SK-N-SH (cell line): ENCODE data around the gene IRF9. TPM values are rescaled to one million over a fixed set of nuclear protein-coding genes. Genes with fewer than 3 reads are reported as not detected.

Source experiments
- CTCF ChIA-PET: fragments of 300-600, 350-600 bp; formaldehyde crosslinking; extraction: SDS; loops from one replicate; lab custom pipeline; 2021; lab: Yijun Ruan, JAX
- POLR2A ChIA-PET: fragments of 350-600 bp; sonication (Branson Sonifier 250); formaldehyde crosslinking; extraction: SDS; loops from one replicate; lab custom pipeline; 2020; ENCODE audit warnings: antibody characterized with exemption, inconsistent platforms; lab: Yijun Ruan, JAX
- DNase-seq: peaks from one replicate; pipeline ENCODE4 v3.0.0; 2012
- H2AFZ ChIP-seq: fragments of 200-600 bp; sonication (generic); 2 replicates; pipeline ENCODE4 v1.8.1; 2016; ENCODE audit warnings: antibody characterized with exemption, mild to moderate bottlenecking, low read depth
- H3F3A ChIP-seq: fragments of 200-600 bp; sonication (generic); replicated peaks from 2 replicates; pipeline ENCODE3; 2016; ENCODE audit warnings: antibody characterized with exemption, mild to moderate bottlenecking; ENCODE audit not compliant: insufficient read depth
- H3K27ac ChIP-seq, 2 experiments: fragments of 200-500 bp in 1 of 2; fragments of 200-600 bp in 1 of 2; sonication (Bioruptor generic) in 1 of 2; sonication (generic), shearing (Covaris generic) in 1 of 2; 2 replicates each; pipeline versions ENCODE4 v1.5.1 to v1.6.1; 2014 to 2016; ENCODE audit warnings: low read depth in 2 of 2, inconsistent platforms in 1 of 2, low read length in 1 of 2, mild to moderate bottlenecking in 1 of 2, mixed read lengths in 1 of 2
- H3K27me3 ChIP-seq: fragments of 200-600 bp; sonication (generic), shearing (Covaris generic); 2 replicates; pipeline ENCODE4 v1.6.1; 2016; ENCODE audit warnings: mixed run types; ENCODE audit not compliant: insufficient read depth
- H3K36me3 ChIP-seq, 2 experiments: fragments of 200-500 bp in 1 of 2; fragments of 200-600 bp in 1 of 2; sonication (Bioruptor generic) in 1 of 2; sonication (generic) in 1 of 2; replicated peaks in 1 of 2; 2 replicates each; pipeline versions ENCODE3 to v1.5.1; 2014 to 2016; ENCODE audit warnings: low read length in 1 of 2, mild to moderate bottlenecking in 1 of 2; ENCODE audit not compliant: insufficient read depth in 2 of 2, control insufficient read depth in 1 of 2
- H3K4me1 ChIP-seq, 2 experiments: fragments of 200-500 bp in 1 of 2; fragments of 200-600 bp in 1 of 2; sonication (Bioruptor generic) in 1 of 2; sonication (generic), shearing (Covaris generic) in 1 of 2; 2 replicates each; pipeline versions ENCODE4 v1.5.1 to v1.6.1; 2014 to 2016; ENCODE audit warnings: low read depth in 1 of 2, low read length in 1 of 2, mixed run types in 1 of 2; ENCODE audit not compliant: insufficient read depth in 2 of 2, control insufficient read depth in 1 of 2
- H3K4me2 ChIP-seq: fragments of 200-600 bp; sonication (generic), shearing (Covaris generic); 2 replicates; pipeline ENCODE4 v1.6.1; 2017; ENCODE audit warnings: mixed run types
- H3K4me3 ChIP-seq, 2 experiments: fragments of 200-500 bp in 1 of 2; fragments of 200-600 bp in 1 of 2; sonication (Bioruptor generic) in 1 of 2; sonication (generic), shearing (Covaris generic) in 1 of 2; 2 replicates each; pipeline versions ENCODE4 v1.5.1 to v1.8.1; 2014 to 2016; ENCODE audit warnings: low read depth in 2 of 2, inconsistent platforms in 1 of 2, low read length in 1 of 2, mild to moderate bottlenecking in 1 of 2, mixed read lengths in 1 of 2, moderate library complexity in 1 of 2
- H3K79me2 ChIP-seq: fragments of 200-600 bp; sonication (generic); 2 replicates; pipeline ENCODE4 v1.8.1; 2017; ENCODE audit warnings: mild to moderate bottlenecking; ENCODE audit not compliant: insufficient read depth
- H3K9ac ChIP-seq: fragments of 200-600 bp; sonication (generic); 2 replicates; pipeline ENCODE4 v1.6.1; 2017; ENCODE audit warnings: mixed run types
- H3K9me2 ChIP-seq: fragments of 200-600 bp; sonication (generic); 2 replicates; pipeline ENCODE4 v1.6.1; 2017; ENCODE audit warnings: mixed run types
- H3K9me3 ChIP-seq: fragments of 200-600 bp; sonication (generic); 2 replicates; pipeline ENCODE4 v1.6.1; 2017; ENCODE audit warnings: mixed run types, mild to moderate bottlenecking, moderate library complexity
- H4K20me1 ChIP-seq: fragments of 200-600 bp; sonication (generic); 2 replicates; pipeline ENCODE4 v1.6.1; 2017; ENCODE audit warnings: mild to moderate bottlenecking, mixed run types; ENCODE audit not compliant: insufficient read depth
- CHD2 ChIP-seq: fragments of 150-350 bp; IDR thresholded peaks from 2 replicates; pipeline ENCODE4 v1.6.1; 2018; ENCODE audit warnings: low read length; ENCODE audit not compliant: partially characterized antibody
- CTCF ChIP-seq: fragments of 200-600 bp; sonication (generic); IDR thresholded peaks from 2 replicates; pipeline ENCODE4 v1.6.1; 2017; ENCODE audit warnings: antibody characterized with exemption, mild to moderate bottlenecking, moderate library complexity
- EZH2phosphoT487 ChIP-seq: fragments of 200-600 bp; sonication (generic); IDR thresholded peaks from 2 replicates; pipeline ENCODE4 v1.6.1; 2017; ENCODE audit warnings: low read depth, mixed run types, mild to moderate bottlenecking, antibody characterized with exemption, moderate library complexity, borderline replicate concordance
- FOSL2 ChIP-seq: IDR thresholded peaks from 2 replicates; pipeline ENCODE4 v1.4.0; 2012; ENCODE audit warnings: low read depth, mild to moderate bottlenecking, moderate library complexity, borderline replicate concordance
- FOXJ3 ChIP-seq: sonication (generic); formaldehyde crosslinking; IDR thresholded peaks from 2 replicates; pipeline ENCODE4 v1.5.1; 2020; ENCODE audit warnings: mild to moderate bottlenecking, missing genetic modification reagents
- GABPA ChIP-seq: IDR thresholded peaks from 2 replicates; pipeline ENCODE4 v1.4.0; 2012; ENCODE audit warnings: low read depth, mild to moderate bottlenecking
- IRF3 ChIP-seq: fragments of 150-350 bp; IDR thresholded peaks from 2 replicates; pipeline ENCODE4 v1.6.1; 2016; ENCODE audit warnings: mild to moderate bottlenecking, low read depth, low read length
- JUND ChIP-seq: IDR thresholded peaks from 2 replicates; pipeline ENCODE4 v1.4.0; 2012
- MAX ChIP-seq: IDR thresholded peaks from 2 replicates; pipeline ENCODE4 v1.4.0; 2012; ENCODE audit warnings: low read depth
- MXI1 ChIP-seq: IDR thresholded peaks from 2 replicates; pipeline ENCODE4 v1.6.1; 2012; ENCODE audit warnings: mild to moderate bottlenecking, low read depth, low read length, improper control_type of control experiment
- NFIC ChIP-seq: IDR thresholded peaks from 2 replicates; pipeline ENCODE4 v1.4.0; 2012; ENCODE audit warnings: borderline replicate concordance
- NRF1 ChIP-seq: IDR thresholded peaks from 2 replicates; pipeline ENCODE4 v1.6.1; 2012; ENCODE audit warnings: low read depth, mild to moderate bottlenecking, low read length
- POLR2AphosphoS5 ChIP-seq: IDR thresholded peaks from 2 replicates; pipeline ENCODE4 v1.6.1; 2012; ENCODE audit warnings: low read depth, low read length
- RCOR1 ChIP-seq: fragments of 150-350 bp; IDR thresholded peaks from 2 replicates; pipeline ENCODE4 v1.6.1; 2017; ENCODE audit warnings: antibody characterized with exemption, low read length
- RFX5 ChIP-seq: IDR thresholded peaks from 2 replicates; pipeline ENCODE4 v1.6.1; 2012; ENCODE audit warnings: mild to moderate bottlenecking, improper control_type of control experiment, low read length
- RXRA ChIP-seq: IDR thresholded peaks from 2 replicates; pipeline ENCODE4 v1.4.0; 2012; ENCODE audit warnings: low read depth, mild to moderate bottlenecking, borderline replicate concordance
- SIN3A ChIP-seq: IDR thresholded peaks from 2 replicates; pipeline ENCODE4 v1.6.1; 2012; ENCODE audit warnings: low read depth, mild to moderate bottlenecking, low read length, moderate library complexity, borderline replicate concordance
- TAF1 ChIP-seq: IDR thresholded peaks from 2 replicates; pipeline ENCODE4 v1.6.1; 2012; ENCODE audit warnings: low read depth, mild to moderate bottlenecking, low read length, moderate library complexity, borderline replicate concordance
- TCF12 ChIP-seq: IDR thresholded peaks from 2 replicates; pipeline ENCODE4 v1.4.0; 2012
- USF1 ChIP-seq: IDR thresholded peaks from 2 replicates; pipeline ENCODE4 v1.4.0; 2012; ENCODE audit warnings: low read depth, borderline replicate concordance
- YY1 ChIP-seq: IDR thresholded peaks from 2 replicates; pipeline ENCODE4 v1.4.0; 2012; ENCODE audit warnings: low read depth, mild to moderate bottlenecking
- WGBS: methylation state at CpG from one replicate; pipeline ENCODE4 v1.1.6; 2017; ENCODE audit warnings: low lambda C conversion rate; 5-methylcytosine and 5-hydroxymethylcytosine counted together
- polyA plus RNA-seq, 3 experiments: library from polyadenylated mRNA; depleted of rRNA; stranded (reverse); fragments of >200 nt; gene quantifications; 2 replicates each; pipeline ENCODE4 v1.2.3, GENCODE V29; 2012
- TF ChIP-seq, protein P1 (sequence below): IDR thresholded peaks from 2 replicates; pipeline ENCODE4 v1.4.0; 2012; ENCODE audit warnings: low read depth, borderline replicate concordance
- TF ChIP-seq, protein P2 (sequence below): fragments of 150-350 bp; IDR thresholded peaks from 2 replicates; pipeline ENCODE4 v1.6.1; 2017; ENCODE audit warnings: antibody characterized with exemption, low read length, low read depth, borderline replicate concordance

The IRF9 gene
- polyA plus RNA-seq, 1 of the 3 experiments (the other 2 are of a cell fraction) = 37.6 TPM

DNA sequence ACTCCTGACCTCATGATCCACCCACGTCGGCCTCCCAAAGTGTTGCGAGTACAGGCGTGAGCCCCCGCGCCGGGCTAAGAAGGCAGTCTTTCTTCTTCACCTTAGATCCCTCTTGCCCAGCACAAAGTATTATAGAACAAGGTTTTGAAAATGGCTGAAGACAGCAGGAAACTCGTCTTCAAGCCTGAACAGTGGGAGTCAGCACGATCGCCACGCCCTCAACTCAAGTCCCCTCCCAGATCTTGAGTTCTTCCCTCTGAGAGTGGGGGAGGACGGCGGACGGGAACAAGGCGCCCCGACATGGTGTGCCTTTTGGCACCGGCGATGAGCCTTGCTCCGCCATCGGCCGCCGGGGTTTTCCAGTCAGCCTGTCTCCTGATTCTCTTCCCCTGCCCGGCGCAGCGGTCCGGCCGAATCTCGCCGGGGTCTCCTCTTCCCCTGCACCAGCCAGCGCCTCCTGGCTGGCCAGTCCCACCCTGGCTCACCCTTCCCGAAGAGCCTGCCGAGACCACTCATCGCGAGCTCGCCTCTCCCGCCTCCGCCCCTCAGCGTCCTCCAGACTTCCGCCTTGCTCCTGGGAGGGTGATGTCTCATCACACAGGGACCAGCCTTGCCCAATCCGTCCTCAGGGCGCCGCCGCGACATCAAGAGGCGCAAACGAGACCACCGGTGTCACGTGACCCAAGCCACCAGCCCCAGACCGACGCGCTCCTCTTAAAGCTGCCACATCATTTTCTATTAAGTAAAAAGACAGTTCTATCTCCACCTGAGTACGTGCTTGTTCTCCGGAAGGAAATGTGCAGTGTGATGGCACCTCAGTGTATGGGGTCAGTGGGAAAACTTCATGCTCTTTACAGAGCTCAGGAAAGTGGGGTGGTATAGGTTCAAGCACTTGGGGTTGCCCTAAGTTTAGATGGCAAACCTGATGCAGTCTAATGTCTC, 52.1 kb downstream of the IRF9 start, which contains the start of gene CHMP4A:
Gene CHMP4A, minus strand, starts transcription at position 565 of the 942 bp plus-strand sequence. Its CDS starts 49 bp downstream, at position 516.
- Histone ChIP-seq H3K9ac (peak within 1 kb of the TSS; percentile 98), H4K20me1 (no peaks in the 10 kb centered on the region), H3K27ac (peak within 1 kb of the TSS; percentile 93 to 96), H3K36me3 (peaks cover 24 to 48% of the 10 kb centered on the region in 2 experiments), H3F3A (peaks cover 26% of the 10 kb centered on the region), H3K79me2 (peaks cover 39% of the 10 kb centered on the region), H3K4me2 (peak within 1 kb of the TSS; percentile 78), H3K9me2 (no peaks in the 10 kb centered on the region), H3K4me1 (peaks cover 9 to 17% of the 10 kb centered on the region in 2 experiments; a peak in 3 of 4 replicates), H3K9me3 (no peaks in the 10 kb centered on the region), H3K27me3 (no peaks in the 10 kb centered on the region), H2AFZ (peak within 1 kb of the TSS; percentile 79), H3K4me3 (peak within 1 kb of the TSS; percentile 73 to 80)
- WGBS = under 1% methylated on average over 37 of the region's 53 CpGs
- ChIA-PET POLR2A (interaction anchor here (0.8 to 2.0 kb wide), 8 partner anchors 10 to 67 kb away, joined by 3 to 15 read pairs (median 5); partner anchors contain the start of genes IPO4, PSME2, RABGGTA and RNF31), CTCF (interaction anchor here (0.8 to 3.8 kb wide), 9 partner anchors 18 to 223 kb away, joined by 3 to 20 read pairs (median 4); partner anchors contain the start of genes CIDEB, TINF2 and TM9SF1)
- peak; percentile 94 for DNase-seq
- TF ChIP-seq MAX (peak; percentile 54; the same call in 1 of the 2 replicates), MXI1 (peak; percentile 79), RCOR1 (no peak), TCF12 (peak; percentile 41; the same call in 1 of the 2 replicates), YY1 (peak; percentile 74), CHD2 (peak; percentile 98), GABPA (peak; percentile 58), RFX5 (0 out of 2 replicates have a peak, but pooled peaks have one; percentile 32), FOSL2 (no peak; the same call in 1 of the 2 replicates), IRF3 (peak; percentile 21; the same call in 1 of the 2 replicates), JUND (peak; percentile 40; the same call in 1 of the 2 replicates), POLR2AphosphoS5 (peak; percentile 95), RXRA (no peak), TAF1 (peak; percentile 41), CTCF (peak; percentile 25; the same call in 1 of the 2 replicates), EZH2phosphoT487 (no peak), NFIC (0 out of 2 replicates have a peak, but pooled peaks have one; percentile 5), FOXJ3 (CRISPR knock-in tag) (no peak), SIN3A (no peak), USF1 (peak; percentile 96), NRF1 (no peak)
- TF ChIP-seq, protein P1, sequence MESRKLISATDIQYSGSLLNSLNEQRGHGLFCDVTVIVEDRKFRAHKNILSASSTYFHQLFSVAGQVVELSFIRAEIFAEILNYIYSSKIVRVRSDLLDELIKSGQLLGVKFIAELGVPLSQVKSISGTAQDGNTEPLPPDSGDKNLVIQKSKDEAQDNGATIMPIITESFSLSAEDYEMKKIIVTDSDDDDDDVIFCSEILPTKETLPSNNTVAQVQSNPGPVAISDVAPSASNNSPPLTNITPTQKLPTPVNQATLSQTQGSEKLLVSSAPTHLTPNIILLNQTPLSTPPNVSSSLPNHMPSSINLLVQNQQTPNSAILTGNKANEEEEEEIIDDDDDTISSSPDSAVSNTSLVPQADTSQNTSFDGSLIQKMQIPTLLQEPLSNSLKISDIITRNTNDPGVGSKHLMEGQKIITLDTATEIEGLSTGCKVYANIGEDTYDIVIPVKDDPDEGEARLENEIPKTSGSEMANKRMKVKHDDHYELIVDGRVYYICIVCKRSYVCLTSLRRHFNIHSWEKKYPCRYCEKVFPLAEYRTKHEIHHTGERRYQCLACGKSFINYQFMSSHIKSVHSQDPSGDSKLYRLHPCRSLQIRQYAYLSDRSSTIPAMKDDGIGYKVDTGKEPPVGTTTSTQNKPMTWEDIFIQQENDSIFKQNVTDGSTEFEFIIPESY = peak; percentile 94
- TF ChIP-seq, protein P2, sequence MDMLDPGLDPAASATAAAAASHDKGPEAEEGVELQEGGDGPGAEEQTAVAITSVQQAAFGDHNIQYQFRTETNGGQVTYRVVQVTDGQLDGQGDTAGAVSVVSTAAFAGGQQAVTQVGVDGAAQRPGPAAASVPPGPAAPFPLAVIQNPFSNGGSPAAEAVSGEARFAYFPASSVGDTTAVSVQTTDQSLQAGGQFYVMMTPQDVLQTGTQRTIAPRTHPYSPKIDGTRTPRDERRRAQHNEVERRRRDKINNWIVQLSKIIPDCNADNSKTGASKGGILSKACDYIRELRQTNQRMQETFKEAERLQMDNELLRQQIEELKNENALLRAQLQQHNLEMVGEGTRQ = peak; percentile 91
